GM18498 (cell line): Measurements from ENCODE around the gene PRICKLE2.
A peak's percentile ranks its signal among the peaks of the same experiment; 100 is the strongest.

Source experiments
- ATAC-seq: cut with Tn5 transposase; IDR thresholded peaks from one replicate; pipeline ENCODE4 v1.9.1; 2021; ENCODE audit warnings: mild to moderate bottlenecking, moderate library complexity; ENCODE audit not compliant: unreplicated experiment

PRICKLE2 gene

GRCh38 chr3:64251019-64251418 lies 25.8 kb upstream of the PRICKLE2 start:
- no peak for ATAC-seq

DNA sequence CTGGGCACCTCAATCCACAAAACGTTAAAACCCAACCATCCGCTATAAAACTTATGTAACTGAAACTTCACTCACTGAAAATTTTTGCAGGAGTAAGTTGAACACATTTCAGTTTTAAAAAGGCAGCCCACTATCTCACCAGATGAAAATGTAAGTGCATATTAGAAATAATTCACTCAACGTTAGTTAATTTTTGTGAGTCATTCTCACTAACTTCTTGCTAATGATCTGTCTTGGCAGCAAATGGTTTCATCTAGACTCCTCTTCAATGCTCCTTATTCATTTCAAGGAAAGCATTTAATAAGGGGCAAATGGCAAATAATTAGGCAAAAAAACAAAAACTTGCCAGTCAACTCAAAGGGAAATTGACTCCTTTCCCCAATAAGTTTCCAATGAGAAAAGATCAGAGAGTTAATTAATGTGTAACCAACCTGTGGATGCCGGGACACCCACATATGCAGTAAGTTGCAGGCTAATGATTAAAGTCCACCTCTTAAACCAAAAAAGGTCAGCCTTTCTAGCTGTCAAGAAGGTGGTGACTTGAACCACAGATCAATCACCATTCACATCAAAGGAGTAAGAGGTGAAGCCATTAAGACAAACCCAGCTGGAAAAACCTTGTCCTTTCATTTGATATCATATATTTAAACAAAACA lies 22.9 kb upstream of the PRICKLE2 start:
- no peak for ATAC-seq

GRCh38 chr3:64244011-64244942 lies 19.0 kb upstream of the PRICKLE2 start:
- no peak for ATAC-seq

DNA sequence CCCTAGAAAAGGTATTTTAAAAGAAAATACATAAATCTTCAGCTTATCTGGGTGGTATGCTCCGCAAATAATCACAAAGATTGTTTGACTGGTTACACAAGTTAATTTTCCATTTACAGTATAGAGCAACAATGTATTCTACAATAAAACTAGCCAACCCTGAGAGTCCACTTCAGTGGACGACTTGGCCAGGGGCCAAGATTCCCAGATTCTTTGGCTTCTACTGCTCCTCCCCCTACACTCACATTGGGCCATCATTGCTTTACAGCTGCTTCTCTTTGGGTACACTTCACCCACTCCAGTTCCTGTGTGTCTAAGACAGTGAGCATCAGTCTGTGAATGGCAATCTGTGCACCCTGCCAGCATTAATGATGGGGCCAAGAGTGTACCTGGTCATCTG lies 17.2 kb upstream of the PRICKLE2 start:
- no peak for ATAC-seq

DNA sequence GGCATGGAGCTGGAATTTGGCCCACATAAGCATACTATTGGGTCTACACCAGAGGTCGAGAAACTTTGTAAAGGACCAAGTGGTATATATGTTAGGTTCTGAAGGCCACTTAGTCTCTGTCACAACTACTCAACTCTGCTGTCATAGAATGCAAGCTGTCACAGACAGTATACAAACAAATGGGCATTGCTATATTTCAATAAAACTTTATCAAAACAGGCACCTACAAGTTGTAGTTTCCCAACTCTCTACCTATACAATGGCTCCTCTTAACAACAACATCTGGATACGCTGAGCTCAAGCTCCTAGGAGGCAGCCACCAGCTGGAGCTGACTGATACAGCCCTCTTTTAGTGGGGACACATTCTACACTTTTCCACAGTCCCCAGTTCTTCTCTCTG lies 15.7 kb upstream of the PRICKLE2 start:
- ATAC-seq = no peak

GRCh38 chr3:64240396-64240795 lies 15.1 kb upstream of the PRICKLE2 start:
- no peak for ATAC-seq

- ATAC-seq = no peak
Observed at GRCh38 chr3:64239841-64240240, 14.6 kb upstream of the PRICKLE2 start.

DNA sequence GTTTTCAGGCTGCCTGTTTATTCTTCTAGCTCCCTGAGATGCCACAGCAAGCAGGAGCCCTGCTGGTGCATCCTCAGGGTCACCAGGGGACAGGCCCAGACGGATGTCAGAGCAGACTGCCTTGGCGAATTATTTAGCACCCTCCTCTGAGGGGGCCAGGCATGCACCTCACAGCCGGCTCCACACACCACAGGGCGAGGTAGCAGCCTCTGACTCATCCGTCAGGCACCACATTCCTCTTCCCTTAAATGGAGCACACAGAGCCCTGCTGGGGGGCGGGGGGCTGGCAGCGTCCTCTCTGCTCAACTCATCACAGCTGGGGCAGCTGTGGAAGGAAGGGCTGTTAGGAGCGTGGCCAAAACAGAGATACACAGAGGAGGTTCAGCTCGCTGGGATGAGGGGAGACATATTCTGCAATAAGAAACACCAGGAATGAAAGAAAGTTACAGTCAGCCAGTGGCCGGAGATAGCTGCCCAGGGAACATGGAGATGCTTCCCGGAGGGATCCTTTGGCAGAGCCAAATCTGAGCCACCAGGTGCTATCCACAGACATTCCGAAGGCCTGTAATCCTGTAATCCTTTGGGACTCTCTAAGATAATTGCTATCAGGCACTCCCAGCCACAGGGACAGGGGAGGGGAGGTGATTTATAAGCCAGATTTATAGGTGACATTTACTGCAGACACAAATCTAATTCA lies 13.9 kb upstream of the PRICKLE2 start:
- no peak for ATAC-seq

DNA sequence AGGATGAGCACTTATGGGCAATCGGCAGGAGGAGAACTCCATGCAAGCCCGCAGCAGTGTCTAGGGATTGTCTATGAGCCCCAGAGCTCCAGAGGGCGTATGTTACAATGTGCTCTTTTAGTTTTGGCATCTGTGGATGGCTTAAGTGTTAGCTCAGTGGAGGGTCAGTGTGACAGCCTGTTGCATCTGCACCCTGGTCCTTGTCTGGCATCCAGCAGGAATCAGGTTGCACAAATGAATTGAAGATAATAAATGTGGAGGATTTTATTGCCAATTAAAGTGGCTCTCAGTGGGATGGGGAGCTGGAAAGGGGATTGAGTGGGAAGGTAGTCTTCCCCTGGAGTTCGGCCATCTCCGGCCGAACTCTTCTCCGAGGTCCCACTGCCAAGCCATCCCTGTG lies 11.8 kb upstream of the PRICKLE2 start:
- ATAC-seq = no peak

DNA sequence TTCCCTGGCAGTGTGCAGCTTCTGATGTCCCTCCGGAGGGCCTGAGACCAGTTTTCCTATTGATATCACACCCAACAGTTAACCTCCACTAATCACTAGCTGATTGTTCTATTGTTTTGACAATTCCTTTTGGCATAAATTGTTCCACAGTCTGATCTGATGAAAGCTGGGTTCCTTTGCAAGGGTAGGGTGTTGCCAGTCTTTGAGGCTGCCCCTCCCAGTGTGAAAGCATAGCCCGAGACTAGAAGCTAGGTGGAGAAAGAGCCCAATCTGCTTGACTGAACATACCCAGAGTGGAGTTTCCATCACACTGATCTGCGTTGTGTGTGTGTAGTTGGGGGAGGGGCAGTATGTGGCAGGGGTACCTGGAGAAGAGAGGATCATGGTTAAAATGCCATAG lies 10.3 kb upstream of the PRICKLE2 start:
- no peak for ATAC-seq

GRCh38 chr3:64234571-64234970 lies 9.3 kb upstream of the PRICKLE2 start:
- no peak for ATAC-seq

GRCh38 chr3:64232821-64233220 lies 7.6 kb upstream of the PRICKLE2 start:
- ATAC-seq = no peak

- no peak for ATAC-seq
Observed at GRCh38 chr3:64229903-64230302, 4.6 kb upstream of the PRICKLE2 start.

- no peak for ATAC-seq
Observed at GRCh38 chr3:64228110-64228509, 2.8 kb upstream of the PRICKLE2 start.

GRCh38 chr3:64226730-64227129 lies 1.5 kb upstream of the PRICKLE2 start:
- ATAC-seq = no peak

GRCh38 chr3:64225695-64226499 lies 631 bp upstream of the PRICKLE2 start:
- ATAC-seq = peak; percentile 38

- no peak for ATAC-seq
Observed at GRCh38 chr3:64223791-64224745, 1.2 kb downstream of the PRICKLE2 start.

- ATAC-seq = no peak
Observed at GRCh38 chr3:64222501-64223111, 2.7 kb downstream of the PRICKLE2 start.

DNA sequence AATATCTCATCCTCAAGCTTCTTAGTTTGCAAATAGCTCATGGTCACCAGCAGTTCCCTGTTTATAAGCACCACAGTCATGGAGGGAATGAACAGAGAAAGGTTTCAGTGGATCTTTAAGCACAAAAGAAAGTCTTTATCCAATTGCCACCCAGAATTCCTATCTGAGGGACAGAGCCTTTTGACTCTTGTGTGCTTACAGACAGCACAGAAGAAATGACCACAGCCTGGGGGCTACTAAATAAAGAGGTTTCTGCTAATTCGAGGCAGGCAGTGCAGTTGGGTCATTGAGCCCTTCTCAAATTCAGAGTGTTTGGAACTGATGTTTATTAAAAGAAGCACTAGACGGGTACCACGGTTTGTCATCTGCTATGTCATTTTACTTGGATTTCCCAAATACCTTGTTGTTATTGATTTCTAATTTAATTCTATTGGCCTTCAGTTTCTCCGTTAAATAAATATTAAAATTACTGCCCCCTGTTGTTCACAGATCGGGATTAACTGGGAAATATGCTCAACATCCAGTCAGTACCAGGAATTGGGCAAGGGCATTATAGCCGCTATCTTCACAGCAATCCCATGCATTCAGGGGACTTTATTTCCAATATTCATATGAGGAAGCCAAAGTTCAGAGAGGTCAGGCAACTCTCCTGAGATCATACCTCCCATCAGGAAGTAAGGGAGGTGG lies 3.6 kb downstream of the PRICKLE2 start:
- no peak for ATAC-seq
